ENCODE data around the gene OR51M1.
"Not testable (repeated sequence)": the region's sequence is repeated elsewhere in the genome, so short reads cannot be mapped to it uniquely, and the experiment has no call there.

The OR51M1 gene, protein sequence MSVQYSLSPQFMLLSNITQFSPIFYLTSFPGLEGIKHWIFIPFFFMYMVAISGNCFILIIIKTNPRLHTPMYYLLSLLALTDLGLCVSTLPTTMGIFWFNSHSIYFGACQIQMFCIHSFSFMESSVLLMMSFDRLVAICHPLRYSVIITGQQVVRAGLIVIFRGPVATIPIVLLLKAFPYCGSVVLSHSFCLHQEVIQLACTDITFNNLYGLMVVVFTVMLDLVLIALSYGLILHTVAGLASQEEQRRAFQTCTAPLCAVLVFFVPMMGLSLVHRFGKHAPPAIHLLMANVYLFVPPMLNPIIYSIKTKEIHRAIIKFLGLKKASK

DNA sequence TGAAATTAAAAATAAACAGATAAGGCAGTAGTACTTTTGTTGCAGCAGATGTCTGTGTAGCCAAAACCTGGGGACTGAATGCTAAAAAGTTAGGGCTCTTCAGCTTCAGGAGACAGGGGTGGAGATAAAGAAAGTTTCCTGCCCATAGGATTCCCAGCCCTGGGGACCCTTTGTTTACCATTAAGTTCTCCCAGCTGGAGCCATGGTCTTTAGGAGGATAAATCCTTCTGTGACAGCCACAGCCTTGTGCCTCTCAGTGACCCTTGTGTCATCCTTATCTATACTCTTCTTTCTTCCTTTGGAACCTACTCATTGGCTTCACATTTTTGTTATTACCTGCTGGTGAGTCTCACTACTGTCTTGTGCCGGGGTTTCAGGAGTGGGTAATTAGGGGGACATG is at the start of gene OR51M1:
OR51M1 (plus strand) TSS at position 237 of the 400 bp plus-strand sequence. CDS start 5,587 bp downstream, outside the sequence.
- DNase-seq, result no peak

DNA sequence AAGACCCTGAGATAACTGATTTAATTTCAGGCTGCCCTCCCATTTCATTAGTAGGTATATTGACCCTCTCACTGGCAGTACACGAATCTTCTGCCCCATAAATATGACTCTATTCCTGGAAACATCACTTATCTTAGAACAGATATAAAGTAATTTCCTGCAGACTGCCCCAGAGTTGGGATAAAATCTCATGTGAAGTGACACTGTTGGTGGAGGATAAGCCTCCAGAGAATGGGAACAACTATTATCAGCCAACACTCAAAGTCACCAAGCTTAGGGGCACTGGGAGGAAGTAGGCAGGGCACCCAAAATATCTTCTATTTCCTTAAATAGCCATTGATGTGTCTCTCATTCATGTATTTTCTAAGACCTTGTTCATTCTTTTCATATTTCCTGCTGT is 48.4 kb upstream of the OR51M1 start:
- no peak for DNase-seq

DNA sequence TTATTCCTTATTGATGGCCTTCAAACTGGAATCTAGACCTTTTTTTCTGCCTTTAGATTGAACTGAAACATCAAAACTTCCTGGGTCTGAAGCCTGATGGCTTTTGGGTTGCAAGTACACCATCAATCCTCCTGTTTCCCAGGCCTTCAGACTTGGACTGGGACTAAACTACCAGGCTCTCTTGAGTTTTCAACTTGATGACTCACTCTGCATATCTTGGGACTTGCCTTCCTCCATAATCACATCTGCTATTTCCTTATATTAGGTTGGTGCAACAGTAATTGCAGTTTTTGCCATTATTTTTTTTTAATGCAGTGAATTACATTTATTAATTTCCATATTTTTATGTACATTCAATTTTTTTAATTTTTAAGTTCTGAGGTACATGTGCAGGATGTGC is 47.3 kb upstream of the OR51M1 start:
- DNase-seq, result peak; percentile 9

DNA sequence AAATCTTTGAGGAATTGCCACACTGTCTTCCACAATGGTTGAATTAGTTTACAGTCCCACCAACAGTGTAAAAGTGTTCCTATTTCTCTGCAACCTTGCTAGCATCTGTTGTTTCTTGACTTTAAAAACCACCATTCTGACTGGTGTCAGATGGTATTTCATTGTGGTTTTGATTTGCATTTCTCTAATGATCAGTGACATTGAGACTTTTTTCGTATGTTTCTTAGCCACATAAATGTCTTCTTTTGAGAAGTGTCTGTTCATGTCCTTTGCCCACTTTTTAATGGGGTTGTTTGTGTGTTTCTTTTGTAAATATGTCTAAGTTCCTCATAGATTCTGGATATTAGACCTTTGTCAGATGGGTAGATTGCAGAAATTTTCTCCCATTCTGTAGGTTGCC is 46.4 kb upstream of the OR51M1 start:
- DNase-seq, result not testable (repeated sequence)

DNA sequence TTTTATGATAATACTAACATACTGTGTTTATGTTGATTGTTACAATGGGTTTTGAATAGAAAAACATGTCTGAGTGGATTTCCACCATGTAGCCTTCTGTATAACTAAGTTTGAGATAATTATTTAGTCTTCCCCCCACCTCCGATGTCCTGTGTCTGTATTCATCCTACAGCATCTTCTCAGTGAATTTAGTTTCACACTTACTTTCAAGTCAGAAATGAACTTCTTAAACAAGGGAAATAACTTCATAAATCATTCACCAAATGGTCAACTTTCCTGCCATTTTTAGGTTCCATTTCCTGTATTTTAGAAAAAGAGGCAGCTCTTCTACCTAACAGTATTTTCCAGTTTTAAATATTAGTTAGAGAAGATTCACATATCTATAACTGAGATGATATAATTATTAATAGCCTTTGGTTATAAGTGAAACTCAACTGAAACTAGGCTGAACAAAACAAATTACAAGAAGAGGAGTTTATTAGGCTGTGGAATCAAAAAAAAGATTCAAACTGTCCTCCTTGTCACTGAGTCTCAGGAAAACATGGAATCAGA is 43.8 kb upstream of the OR51M1 start:
- DNase-seq, result no peak

DNA sequence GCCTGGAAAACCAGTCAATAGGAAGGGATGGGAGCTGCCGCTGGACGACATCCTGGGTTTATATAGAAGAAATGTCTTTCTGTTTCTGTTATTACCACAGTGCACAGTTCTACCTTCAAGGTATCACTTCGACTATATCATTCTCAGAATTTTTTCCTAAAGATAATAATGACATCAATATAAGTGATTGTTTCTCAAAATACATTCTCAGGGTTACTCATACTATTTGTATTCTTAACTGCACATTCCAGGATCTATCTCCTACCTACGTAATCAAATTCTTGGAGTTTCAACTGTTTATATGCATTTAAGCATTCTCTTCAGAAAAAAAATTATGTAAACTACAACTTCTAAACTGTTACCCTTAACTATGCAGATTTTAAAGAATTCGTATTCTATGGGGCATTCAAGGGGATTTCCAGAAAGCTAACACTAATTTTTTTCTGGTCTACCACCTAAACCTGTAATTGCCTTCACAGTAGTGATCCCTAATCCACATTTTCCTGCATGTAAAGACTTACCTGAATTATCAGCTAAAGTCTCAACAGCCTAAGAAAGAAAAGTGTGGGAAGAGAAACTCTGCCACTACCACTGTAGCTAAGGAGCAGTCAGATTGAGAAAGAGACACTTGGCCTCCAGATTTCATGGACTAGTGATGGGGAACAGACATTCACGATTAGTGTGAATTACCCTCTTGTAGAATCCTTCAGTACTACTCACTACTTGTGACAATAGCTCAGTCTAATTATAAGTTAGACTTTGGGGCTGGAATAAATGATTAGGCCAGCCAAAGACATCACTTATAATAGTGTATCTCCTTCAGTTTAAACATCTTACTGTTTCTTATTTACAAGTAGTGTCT is 39.9 kb upstream of the OR51M1 start, which contains the start of gene OR51B5:
OR51B5 (minus strand) TSS at position 51 of the 862 bp plus-strand sequence; CDS start at position 51, 0 bp downstream.
- DNase-seq, result no peak

DNA sequence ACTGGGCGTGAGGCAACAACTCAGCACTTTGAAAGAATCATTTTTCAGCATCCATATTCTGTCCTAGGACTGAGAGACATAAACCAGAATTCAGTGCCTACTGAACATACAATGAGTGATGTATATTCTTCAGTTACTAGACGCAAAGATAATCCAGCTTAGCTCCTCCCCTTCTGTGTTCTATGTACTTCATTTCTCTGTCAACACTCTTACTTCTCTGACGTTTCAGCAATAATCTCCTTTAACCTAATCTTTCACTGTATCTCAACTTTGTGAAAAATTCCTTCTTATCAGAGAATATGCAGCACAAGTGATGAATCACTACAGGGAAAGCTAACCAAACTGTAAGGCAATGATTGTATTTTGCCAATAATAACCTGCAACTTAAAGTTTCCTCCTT is 37.8 kb upstream of the OR51M1 start:
- DNase-seq, result no peak

DNA sequence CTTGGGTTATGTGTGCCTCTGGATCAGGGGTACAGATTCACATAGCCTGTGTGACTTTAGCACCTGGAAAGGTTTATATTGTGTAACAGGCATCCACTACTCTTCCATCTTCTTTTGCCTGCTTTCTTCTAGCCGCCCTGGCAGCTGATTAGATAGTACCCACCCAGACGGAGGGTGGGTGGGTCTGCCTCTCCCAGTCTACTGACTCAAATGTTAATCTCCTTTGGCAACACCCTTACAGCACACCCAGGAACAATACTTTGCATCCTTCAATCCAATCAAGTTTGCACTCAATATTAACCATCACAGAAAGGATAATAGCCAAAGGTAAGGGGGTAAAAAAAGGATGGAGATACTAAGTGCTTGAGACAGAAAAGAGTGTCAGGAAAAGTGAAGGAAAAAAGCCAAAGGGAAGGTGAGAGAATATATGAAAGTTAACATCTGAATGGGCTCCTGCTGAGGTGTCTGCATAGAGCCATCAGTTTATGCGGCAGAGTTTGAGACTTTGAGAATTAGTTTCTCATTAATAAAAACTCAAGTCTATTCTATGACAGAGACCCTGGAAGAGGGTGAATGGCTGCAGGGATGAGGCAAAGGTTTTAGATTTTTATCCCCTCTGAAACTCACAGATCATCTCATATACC is 34.9 kb upstream of the OR51M1 start:
- no peak for DNase-seq

DNA sequence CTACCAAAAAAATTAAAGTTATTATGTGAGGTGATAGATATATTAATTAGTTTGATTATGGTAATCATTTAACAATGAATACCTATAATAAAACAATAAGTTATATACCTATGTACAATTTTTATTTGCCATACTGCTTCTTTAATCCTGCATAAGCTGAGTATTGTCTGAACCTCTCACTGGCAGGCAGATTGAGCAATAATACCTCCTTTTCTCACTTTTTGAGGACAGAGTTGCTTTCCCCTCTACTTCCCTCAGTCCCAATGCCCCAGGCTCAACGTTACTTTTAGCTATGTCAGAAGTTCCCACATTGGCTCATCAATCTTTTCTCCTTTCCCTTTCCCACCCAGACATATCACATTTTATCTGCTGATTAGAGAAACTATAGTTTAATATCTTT is 34.1 kb upstream of the OR51M1 start:
- no peak for DNase-seq

DNA sequence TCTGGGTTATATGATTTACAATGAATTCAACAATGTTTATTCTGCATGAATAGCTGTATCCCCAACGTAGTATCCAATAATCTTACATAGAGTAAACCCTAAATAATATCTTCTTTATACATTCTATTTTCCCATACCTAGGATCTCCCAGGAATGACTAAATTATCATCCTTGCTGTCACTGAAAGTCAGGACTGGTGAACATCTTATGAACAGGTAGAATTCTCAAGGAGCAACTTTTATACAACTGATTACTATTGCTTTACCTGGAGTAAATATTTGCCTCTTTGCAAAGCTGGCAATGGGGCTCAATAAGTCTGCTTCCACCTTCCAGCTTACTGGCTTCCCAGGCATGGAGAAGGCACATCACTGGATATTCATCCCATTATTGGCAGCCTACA is 32.4 kb upstream of the OR51M1 start, which contains the start of gene OR51B6:
OR51B6 (plus strand) TSS at position 301 of the 400 bp plus-strand sequence; CDS start at position 301, 0 bp downstream.
- no peak for DNase-seq

DNA sequence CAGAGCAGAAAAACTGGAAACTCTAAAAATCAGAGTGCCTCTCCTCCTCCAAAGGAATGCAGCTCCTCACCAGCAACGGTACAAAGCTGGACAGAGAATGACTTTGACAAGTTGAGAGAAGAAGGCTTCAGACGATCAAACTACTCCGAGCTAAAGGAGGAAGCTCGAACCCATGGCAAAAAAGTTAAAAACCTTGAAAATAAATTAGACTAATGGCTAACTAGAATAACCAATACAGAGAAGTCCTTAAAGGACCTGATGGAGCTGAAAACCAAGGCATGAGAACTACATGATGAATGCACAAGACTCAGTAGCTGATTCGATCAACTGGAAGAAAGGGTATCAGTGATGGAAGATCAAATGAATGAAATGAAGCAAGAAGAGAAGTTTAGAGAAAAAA is 27.6 kb upstream of the OR51M1 start:
- not testable (repeated sequence) for DNase-seq

DNA sequence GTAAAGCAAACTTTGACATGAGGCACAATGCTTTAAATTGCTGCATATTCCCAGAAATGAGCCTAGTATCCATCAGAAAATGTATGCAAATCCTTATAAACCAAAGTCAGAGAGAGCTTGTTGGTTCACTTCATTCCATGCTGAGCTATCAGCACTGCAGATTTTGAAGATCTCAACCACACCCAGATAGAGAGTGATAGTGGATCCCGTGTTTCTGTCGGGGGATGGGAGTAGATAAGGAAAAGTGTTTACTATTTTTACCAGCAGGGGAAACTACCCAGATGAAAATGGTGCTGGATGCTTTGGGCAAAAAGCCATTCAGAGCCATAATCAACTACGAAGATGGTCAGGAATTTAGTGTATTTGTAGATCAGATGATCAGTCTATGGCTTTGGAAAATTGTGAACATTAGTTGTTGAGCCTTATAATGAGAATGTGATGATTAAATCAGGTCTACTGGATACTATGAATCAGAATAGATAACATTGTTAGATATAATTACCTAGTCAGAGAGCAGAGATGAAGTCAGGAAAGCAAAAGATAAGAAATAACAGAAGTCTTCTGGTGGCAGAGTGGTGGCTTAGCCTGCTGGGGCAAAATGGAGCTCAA is 21.5 kb upstream of the OR51M1 start:
- no peak for DNase-seq

DNA sequence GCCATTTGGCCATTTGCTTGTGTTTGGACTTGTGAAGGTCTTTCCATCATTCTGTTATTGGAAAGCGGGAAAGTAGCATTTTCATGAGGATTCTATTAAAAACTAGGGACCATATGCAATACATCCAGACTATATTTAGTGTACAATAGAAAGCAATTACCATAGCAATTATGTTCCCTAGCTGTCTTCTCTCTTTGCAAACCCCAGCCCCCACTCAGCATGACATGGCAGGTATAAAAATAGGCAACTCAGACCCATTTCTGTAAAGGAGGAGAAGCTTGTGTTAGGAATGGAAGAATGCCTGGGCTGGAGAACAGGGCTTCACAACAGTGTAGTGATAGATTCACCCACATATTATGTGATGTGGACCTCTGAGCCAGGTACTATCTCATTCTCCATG is 19.9 kb upstream of the OR51M1 start:
- DNase-seq, result peak; percentile 28

DNA sequence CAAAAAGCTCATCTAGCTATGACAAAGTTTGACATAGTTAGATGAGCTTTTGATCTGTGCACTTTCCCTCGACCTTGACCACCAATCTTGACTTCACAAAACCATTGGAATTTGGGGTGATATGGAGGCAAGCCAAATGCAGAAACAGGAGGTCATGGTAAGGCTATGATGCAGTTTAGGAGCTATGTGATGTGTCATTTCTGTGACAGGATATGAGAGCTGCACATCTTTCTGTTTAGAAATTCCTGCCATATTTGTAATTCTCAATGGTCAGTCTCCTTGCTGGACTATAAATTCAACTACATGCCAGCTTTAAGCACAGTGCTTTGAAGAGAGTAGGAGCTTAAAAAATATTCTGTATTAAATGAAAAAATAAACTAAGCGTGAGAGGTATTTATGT is 19.4 kb upstream of the OR51M1 start:
- peak; percentile 88 for DNase-seq

DNA sequence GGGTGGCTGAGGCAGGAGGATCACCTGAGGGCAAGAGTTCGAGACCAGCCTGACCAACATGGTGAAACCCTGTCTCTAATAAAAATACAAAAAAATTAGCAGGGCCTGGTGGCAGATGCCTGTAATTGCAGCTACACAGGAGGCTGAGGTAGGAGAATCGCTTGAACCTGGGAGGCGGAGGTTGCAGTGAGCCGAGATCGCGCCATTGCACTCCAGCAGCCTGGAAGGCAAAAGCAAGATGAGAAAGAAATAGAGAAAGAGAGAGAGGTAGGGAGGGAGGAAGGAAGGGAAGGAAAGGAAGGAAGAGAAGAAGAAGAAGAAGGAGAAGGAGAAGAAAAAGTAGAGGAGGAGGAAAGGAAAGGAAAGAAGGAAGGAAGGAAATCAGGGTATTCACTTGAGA is 17.2 kb upstream of the OR51M1 start:
- not testable (repeated sequence) for DNase-seq

DNA sequence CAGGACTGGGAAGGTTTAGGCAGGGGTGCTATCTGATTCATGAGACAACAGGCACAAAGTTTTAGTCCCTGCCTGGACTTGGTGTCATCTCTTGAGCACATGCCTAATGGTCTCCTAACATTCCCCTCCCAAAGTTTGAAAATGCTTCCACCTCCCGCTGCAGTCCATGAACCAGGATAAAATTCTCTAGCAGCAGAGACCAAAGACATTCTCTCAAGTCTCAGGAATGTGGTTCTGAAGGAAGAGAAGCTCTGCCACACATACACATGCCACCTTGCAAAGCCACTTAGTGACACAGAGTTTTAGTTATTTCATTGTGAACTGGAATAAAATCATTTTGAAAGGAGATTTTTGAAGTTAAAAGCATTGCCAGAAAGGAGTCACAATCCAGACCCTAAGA is 16.8 kb upstream of the OR51M1 start:
- DNase-seq, result peak; percentile 35

DNA sequence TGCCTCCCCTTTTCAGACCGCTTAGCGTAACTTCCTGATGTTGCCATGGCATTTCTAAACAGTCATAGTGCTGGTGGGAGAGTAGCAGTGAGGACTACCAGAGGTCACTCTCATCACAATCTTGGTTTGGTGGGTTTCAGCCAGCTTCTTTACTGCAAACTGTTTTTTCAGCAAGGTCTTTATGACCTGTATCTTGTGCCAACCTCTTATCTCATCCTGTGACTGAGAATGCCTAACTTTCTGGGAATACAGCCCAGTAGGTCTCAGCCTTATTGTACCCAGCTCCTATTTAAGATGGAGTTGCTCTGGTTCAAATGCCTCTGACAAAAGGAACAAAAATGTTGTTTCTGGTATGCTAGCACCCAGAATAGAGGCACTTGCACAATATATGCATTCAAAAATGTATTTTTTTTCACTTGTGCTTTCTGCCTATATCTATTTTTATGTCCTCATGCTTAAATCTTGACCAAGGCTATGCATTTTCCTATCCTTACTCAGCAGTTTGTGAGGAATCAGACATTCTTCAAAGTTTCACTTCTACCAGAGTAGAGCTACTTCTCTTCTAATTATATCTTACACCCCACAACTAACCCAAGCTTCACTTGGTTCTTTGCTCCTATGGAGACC is 16.1 kb upstream of the OR51M1 start:
- peak; percentile 89 for DNase-seq

DNA sequence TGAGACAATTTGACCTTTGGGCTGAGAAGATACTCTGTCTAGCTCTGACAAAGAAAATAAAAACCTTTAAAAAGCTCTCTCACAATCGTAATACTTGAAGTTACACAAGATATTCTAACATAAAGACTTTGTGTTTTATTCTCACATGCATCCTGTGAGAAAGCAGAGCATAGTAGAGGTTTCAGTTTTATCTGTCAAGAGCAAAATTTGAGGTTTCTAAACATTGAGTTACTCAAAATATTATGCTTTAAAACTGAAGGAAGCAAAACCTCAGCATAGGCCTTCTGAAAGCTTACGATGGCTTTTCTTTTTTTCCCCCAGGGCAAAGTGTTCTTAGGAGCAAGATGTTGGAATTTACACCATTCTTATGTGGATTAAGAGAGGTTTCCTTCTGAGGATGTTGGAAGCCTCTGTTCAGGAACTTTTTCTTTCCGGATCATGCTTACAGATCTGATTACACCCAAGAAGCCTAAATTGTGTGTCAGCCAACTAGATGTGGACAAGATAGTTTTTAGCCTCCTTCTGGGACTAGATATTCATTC is 15.0 kb upstream of the OR51M1 start:
- no peak for DNase-seq

DNA sequence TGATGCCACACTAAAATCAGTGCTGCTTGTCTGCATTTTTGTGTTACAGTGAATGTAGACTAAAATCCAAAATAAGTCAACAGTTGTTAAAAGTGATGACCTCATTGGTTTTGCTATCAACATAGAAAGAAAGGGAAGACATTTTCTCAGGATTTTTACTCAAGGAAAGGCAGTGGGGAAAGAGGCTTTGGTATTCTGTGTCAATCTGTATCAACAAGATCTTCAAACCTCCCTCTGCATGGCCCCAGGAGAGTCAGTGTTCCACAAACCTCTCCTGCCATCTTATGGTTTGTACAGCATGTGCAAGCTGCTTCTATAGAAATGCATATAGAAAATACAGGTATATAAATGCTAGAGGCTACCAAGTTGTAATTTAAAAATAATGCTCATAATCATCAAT is 13.8 kb upstream of the OR51M1 start:
- DNase-seq, result peak; percentile 63

DNA sequence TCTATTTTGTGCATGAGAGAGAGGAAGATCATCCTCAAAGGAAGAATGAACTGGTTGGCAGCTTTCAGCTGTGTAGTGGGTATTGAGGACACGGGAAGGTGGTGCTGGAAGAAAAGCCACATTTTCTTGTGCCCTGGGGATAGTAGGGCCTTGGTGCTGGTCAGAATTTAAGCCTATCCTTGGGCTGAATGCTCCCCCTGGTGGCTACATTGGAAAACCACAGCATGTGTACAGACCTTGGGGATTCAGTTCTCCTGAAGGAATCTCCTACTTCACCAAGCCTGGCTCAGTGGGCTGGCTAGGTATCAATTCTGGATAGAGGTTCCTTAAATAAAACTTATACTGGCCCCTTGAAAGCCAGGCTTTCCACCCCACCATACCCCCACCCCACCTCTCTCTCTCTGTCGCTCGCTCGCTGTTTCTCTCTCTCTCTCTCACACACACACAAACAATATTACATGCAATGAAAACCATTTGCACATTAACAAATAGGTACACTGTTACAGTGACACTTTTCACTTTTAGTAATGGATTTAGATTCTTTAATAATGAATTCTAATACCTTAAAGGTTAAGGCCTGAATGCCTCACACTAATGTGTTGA is 2.8 kb upstream of the OR51M1 start:
- DNase-seq, result peak; percentile 59

DNA sequence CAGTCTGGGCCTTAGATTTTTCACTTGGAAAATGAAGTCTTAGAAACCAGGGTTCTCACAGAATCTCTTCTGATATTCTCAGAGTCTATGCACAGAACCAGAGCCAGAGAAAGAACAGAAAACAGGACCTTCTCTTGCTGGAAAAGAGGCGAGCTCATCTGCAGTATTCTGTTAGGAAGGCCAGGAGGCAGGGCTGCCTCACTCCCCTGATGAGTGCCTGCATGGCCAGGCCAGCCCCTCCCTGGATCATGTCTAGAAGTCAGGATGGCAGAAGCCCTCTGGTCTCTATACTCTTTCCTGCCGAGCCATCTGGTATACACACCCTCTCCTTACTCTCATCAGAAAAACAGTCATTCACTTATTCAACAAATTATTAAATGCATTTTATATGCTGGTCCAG is 723 bp downstream of the OR51M1 start:
- no peak for DNase-seq
